Measurements from ENCODE around the gene PRKCH. TPM values are rescaled to one million over a fixed set of nuclear protein-coding genes. Genes with fewer than 3 reads are reported as not detected.

The PRKCH gene
- polyA plus RNA-seq, 6 donors from 2014 or later: 0.59 to 2.8 (median 2.1) TPM

DNA sequence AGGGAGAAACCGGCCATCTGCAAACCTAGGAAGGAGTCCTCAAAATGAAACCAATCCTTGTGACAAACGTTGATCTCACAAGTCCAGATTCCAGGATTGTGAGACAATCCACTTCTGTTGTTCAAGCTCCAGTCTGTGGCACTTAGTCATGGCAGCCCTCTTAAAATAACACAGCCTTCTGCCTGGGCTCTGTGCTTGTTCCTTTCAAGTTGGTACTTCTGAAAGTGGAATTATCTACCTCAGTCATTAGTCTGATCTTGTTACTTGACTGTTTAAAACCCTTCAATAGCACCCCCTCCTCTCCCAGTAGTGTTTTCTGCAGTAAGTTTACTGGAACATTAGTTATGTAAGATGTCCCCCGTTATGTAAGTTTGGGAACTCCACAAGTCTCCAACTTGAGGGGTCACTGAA, 263.0 kb downstream of the PRKCH start:
- Mint-ChIP-seq H3K4me3 (no peak overlapping the region), H3K27me3 (no peaks in the 10 kb centered on the region), H3K36me3 (no peaks in the 10 kb centered on the region), H3K27ac (no peak overlapping the region), H3K4me1 (peaks cover 13 to 27% (median 22%) of the 10 kb centered on the region in 3 donors), H3K9me3 (no peaks in the 10 kb centered on the region)
- no peak for DNase-seq
- no peak for ATAC-seq (ENCODE audit: low read depth in 2 of 2)

DNA sequence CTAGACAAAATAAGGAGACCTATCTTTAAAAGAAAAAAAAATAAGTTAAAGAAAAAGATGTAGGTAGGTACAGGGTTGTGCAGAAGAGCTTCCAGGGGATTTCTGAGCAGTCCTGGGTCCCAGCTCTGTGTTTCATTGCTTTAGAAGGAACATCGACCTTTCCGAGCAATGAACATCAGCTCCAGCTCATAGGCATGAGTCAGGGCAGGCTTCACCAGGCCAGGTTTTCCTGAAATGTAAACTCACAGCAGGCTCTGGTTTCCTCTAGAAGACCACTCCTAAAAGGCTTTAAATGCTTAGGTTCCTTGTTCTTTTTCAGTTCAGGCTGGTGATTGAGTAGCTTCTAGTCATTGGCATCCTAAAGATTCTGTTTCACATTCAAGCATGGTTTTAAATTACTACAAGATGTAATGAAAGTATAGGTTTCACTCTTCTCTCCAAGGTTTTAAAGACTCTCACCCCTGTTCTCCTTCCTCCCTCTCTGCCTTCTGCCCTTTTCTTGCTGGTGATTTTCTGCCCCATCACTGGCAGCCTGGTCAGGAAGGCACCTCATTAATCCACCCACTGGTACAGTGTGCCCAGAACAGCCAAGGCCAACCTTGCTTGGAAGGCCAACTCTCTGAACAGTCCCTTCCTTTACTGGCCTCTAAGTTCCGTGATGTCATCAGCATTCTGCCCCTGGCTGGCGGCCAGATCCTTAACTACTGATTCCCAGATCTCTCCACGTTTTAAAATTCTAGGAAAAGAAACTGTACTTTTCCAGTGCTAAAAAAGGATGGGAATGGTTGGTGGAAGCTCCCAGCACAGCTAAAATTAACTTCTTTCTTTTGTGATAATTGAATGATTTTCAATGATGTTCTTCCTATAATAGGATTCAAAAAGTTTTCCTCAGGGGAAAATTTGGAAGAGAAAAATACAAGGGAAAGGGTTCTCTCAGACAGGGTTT, 264.5 kb downstream of the PRKCH start:
- peak overlapping the region in 4 of 6 donors; percentile 22 to 87 (median 82) for H3K27ac Mint-ChIP-seq

DNA sequence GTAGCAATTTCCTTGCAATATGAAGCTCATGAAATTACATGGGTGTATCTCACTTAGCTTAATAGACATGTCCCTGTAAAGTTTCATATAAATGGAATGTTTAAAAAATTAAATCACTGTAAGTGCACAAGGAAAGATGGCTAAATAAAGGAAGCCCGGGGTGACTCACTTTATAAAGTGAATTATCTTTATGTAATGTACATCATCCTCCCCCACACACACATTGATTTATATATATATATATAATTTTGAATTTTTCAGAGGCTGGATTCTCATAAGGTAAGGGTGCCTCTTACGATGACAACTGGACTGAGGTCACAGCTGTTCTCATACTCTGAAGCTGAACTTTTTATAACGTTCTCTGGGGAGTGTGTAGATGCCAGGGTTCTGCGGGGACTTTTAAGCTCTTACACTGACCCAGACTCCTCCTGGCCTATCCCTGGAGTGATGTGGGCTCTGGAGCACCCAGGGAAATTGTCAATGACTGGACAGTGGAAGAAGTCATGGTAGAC, 265.2 kb downstream of the PRKCH start:
- H3K9me3 Mint-ChIP-seq: no peaks in the 10 kb centered on the region
- peak overlapping the region in 4 of 6 donors; percentile 36 to 78 (median 61) for H3K27ac Mint-ChIP-seq
- ATAC-seq (ENCODE audit: low read depth in 2 of 2): no peak
- H3K4me1 Mint-ChIP-seq: peaks cover 15 to 43% (median 37%) of the 10 kb centered on the region in 3 donors
- no peaks in the 10 kb centered on the region for H3K36me3 Mint-ChIP-seq
- no peak overlapping the region for H3K4me3 Mint-ChIP-seq
- H3K27me3 Mint-ChIP-seq: no peaks in the 10 kb centered on the region
- no peak for DNase-seq

More for the DNA sequence above, 264.5 kb downstream of the PRKCH start:
- H3K4me3 Mint-ChIP-seq: peak overlapping the region in 1 of 8 donors; percentile 44
- no peaks in the 10 kb centered on the region for H3K9me3 Mint-ChIP-seq
- H3K36me3 Mint-ChIP-seq: no peaks in the 10 kb centered on the region
- ATAC-seq (ENCODE audit: low read depth in 2 of 2): no peak
- H3K27me3 Mint-ChIP-seq: no peaks in the 10 kb centered on the region
- peaks cover 15 to 42% (median 36%) of the 10 kb centered on the region in 3 donors for H3K4me1 Mint-ChIP-seq
- no peak for DNase-seq

DNA sequence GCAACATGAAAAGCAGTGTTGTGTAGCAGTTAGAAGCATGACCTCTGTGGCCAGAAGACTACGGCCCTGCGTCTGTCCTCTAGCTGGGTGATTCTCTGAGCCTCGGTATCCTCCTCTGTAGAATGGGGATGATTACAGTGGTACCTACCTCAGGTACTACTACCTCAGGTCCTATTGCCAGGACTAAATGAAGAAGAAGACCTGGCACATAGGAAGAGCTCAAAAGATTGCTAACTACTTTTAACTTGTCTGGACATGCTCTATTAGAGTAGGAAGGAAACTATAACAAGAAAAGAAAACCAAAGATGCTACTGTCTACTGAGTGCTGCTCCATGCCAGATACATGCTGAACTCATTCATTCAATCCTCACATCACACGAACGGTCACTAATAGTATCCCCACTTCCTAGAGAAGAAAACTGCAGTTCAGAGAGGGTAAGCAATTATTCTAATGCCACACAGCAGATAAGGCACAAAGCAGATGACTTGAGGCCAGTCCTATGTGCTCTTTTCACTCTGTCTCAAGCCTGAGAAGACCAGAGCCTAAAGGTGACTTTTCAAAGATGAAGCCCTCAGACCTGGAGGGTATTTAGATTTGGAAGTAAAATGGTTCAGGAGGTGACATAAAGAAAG, 265.8 kb downstream of the PRKCH start:
- H3K27ac Mint-ChIP-seq: peak overlapping the region in 2 of 6 donors; percentile 36 to 71

DNA sequence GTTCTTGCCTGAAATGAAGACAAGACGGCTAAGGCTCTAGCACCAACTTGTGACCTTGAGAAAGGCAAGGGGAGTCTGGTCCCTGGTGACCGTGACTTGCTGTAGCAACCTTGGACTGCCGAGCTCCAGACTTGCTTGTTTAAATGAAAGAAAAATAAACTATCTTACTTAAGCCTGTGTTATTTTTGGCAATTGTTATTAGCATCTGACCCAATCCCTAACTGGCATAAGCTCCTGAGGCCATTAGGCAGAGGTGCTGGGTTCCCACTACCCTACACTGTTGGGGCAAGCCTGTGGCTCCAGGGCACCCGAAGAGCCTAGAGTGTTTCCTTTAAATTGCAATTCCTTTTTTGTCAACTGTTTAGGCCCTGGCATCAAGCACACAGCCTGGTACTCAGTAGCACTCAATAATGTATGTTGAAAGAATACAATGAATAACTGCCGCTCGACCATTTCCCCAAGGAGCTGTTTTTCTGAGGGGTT, 267.1 kb downstream of the PRKCH start:
- Mint-ChIP-seq H3K4me1 (peaks cover 15 to 43% (median 29%) of the 10 kb centered on the region in 3 donors), H3K36me3 (no peaks in the 10 kb centered on the region), H3K27me3 (no peaks in the 10 kb centered on the region), H3K9me3 (no peaks in the 10 kb centered on the region), H3K27ac (peak overlapping the region in 1 of 6 donors; percentile 85), H3K4me3 (no peak overlapping the region)
- DNase-seq (no peak), ATAC-seq (ENCODE audit: low read depth in 2 of 2) (no peak)

More for the DNA sequence above, 265.8 kb downstream of the PRKCH start:
- H3K9me3 Mint-ChIP-seq: no peaks in the 10 kb centered on the region
- H3K36me3 Mint-ChIP-seq: no peaks in the 10 kb centered on the region
- H3K4me1 Mint-ChIP-seq: peaks cover 15 to 43% (median 37%) of the 10 kb centered on the region in 3 donors
- no peak overlapping the region for H3K4me3 Mint-ChIP-seq
- no peak for DNase-seq
- no peaks in the 10 kb centered on the region for H3K27me3 Mint-ChIP-seq
- no peak for ATAC-seq (ENCODE audit: low read depth in 2 of 2)

DNA sequence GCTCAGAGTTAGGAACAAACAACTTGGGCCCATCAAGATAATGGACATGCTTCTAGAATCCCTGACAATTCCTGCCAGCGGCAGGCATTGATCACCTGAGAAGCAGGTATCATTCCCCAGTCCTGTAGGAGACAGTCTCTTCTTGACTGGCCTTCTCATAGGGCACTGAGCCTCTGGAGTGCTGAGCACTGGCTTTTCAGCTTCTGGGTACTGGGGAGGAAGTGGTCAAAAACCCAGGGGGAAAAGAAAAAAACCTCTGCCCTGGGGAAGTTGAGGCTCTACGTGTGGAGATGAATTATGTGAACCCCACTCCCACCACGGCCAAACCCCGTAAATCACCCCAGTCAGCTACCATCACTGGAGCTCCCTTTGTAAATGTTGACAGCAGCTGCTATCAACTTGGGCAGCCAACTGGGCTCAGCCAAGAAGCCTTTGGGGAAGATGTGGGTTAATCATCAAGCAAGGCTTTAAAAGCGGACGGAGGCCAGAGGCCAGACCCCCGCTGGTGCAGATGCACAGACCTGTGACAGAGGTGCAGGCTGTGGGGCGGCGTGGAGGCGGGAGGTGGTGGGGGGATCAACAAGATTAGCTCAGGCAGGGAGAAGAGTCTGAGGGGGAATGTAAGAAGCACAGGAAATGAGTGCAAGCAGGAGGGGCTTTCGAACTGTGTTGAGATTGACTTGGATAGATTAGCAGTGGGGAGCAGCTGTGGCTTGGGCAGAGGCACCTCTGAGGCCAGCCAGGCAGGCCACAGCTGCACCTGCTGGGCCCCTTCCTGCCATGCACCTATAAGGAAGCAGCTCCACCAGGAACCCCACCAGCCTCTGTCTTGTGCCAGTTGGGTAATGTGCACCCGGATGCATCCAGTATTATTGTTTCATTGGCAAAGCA, 268.6 kb downstream of the PRKCH start:
- no peaks in the 10 kb centered on the region for H3K9me3 Mint-ChIP-seq
- peak overlapping the region in 1 of 6 donors; percentile 32 for H3K27ac Mint-ChIP-seq
- no peaks in the 10 kb centered on the region for H3K36me3 Mint-ChIP-seq
- DNase-seq (no peak), ATAC-seq (ENCODE audit: low read depth in 2 of 2) (peak in 1 of 2 donors; percentile 23)
- no peaks in the 10 kb centered on the region for H3K27me3 Mint-ChIP-seq
- H3K4me3 Mint-ChIP-seq: peak overlapping the region in 2 of 8 donors; percentile 23 to 42
- H3K4me1 Mint-ChIP-seq: peaks cover 15 to 43% (median 29%) of the 10 kb centered on the region in 3 donors

DNA sequence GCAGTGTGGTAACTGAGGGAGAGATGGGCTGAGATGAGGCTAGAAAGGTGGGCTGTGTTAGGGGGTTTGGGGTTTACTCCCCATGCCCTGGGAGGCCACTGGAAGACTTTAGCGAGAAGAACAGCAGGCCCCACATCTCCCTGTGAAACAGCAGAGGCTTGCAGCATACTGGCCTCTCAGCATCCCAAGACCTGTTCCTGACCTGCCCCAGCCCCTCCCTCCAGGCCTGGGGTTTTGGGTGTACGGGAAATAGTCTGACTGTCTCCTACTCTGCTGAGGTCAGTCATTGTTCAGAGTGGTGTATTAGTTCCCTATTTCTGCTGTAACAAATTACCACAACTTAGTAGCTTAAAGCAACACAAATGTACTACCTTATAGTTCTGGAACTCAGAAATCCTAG, 270.5 kb downstream of the PRKCH start:
- DNase-seq (no peak), ATAC-seq (ENCODE audit: low read depth in 2 of 2) (no peak)
- Mint-ChIP-seq H3K9me3 (no peaks in the 10 kb centered on the region), H3K27ac (peak overlapping the region in 1 of 6 donors; percentile 16), H3K36me3 (no peaks in the 10 kb centered on the region), H3K4me1 (peaks cover 14 to 39% (median 22%) of the 10 kb centered on the region in 3 donors), H3K27me3 (no peaks in the 10 kb centered on the region), H3K4me3 (no peak overlapping the region)

DNA sequence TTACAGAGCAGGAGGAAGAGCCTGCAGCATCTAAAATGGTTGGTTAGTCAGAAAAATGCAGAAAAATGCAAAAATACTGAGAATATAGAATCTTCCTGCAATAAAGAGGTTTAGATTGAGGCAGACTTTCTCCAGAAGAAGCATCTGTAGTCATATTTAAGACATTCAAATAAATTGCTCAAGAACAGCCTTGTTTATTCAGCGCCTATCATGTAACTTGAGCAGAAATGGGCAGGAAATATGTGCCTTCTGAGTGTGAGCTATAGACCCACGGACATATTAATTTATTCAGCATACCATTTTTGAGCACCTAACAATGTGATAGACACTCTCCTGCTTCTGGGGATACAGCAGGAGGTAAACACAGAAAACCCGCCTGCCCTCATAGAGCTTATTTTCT, 272.0 kb downstream of the PRKCH start:
- ATAC-seq (ENCODE audit: low read depth in 2 of 2) (no peak), DNase-seq (no peak)
- Mint-ChIP-seq H3K27me3 (no peaks in the 10 kb centered on the region), H3K9me3 (no peaks in the 10 kb centered on the region), H3K36me3 (no peaks in the 10 kb centered on the region), H3K4me3 (no peak overlapping the region), H3K4me1 (peaks cover 9 to 26% (median 18%) of the 10 kb centered on the region in 3 donors), H3K27ac (no peak overlapping the region)

DNA sequence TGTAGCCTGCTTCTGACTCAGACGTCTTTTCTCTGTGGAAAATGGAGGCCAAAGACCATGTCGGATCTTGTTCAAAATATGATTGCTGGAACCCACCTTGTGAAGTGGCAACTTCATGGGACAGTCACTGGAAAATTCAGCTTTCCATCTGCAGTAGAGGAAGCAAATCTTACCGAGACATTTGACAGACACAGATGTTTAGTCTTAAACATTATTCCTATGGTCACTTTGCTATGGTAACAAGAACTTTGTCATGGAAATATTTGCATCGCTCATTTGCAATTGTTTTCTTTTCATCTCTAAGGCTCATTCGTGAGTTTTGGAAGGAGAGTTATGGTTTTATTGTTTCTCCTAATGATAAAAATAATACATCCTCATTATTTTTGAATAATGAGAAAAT, 275.6 kb downstream of the PRKCH start:
- no peak overlapping the region for H3K27ac Mint-ChIP-seq
- H3K27me3 Mint-ChIP-seq: no peaks in the 10 kb centered on the region
- H3K4me1 Mint-ChIP-seq: peaks cover 14 to 19% (median 15%) of the 10 kb centered on the region in 3 donors
- no peaks in the 10 kb centered on the region for H3K36me3 Mint-ChIP-seq
- ATAC-seq (ENCODE audit: low read depth in 2 of 2) (no peak), DNase-seq (no peak)
- no peaks in the 10 kb centered on the region for H3K9me3 Mint-ChIP-seq
- no peak overlapping the region for H3K4me3 Mint-ChIP-seq

DNA sequence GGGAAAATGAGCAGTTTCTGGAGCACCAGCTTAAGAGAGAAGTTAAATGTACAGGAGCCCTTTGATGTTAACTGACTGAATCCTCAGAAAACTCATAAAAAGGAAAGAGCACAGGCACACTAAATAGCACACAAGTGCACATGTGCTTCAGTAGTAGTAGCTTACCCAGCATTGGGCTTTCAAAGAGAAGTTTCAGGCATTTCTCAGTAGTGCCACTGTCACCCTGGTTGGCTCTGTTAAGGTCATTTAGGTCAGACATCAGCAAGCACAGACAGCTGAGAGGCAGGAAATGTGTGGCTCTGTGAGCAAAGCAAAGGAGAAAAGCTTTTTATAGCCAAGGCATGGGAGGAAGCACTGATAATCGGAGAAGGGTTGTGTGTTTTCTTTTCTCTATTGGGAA, 277.6 kb downstream of the PRKCH start:
- peak overlapping the region in 3 of 6 donors; percentile 27 to 59 (median 33) for H3K27ac Mint-ChIP-seq
- no peaks in the 10 kb centered on the region for H3K9me3 Mint-ChIP-seq
- no peaks in the 10 kb centered on the region for H3K27me3 Mint-ChIP-seq

DNA sequence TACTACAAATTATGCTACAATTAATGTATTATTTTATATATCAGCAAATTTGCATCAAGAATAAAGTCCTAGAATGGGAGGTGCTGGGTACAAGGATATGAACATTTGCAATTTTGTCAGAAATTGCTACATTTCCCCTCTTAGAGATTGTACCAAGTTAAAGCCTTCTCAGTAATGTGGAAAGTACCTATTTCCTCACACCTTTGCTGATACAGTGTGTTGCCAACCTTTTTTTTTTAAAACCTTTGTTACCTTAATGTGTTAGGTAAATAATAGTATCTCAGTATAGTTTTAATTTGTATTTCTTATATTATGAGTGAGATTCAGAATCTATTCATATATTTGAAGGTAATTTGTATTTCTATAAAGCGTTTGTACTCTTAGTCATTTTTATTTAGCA, 278.6 kb downstream of the PRKCH start:
- Mint-ChIP-seq H3K9me3 (no peaks in the 10 kb centered on the region), H3K4me1 (peaks cover 24 to 29% (median 24%) of the 10 kb centered on the region in 3 donors), H3K36me3 (no peaks in the 10 kb centered on the region), H3K27me3 (no peaks in the 10 kb centered on the region), H3K4me3 (no peak overlapping the region), H3K27ac (no peak overlapping the region)
- DNase-seq: no peak
- no peak for ATAC-seq (ENCODE audit: low read depth in 2 of 2)

More for the DNA sequence above, 277.6 kb downstream of the PRKCH start:
- Mint-ChIP-seq H3K4me1 (peaks cover 24 to 29% (median 24%) of the 10 kb centered on the region in 3 donors), H3K4me3 (peak overlapping the region in 2 of 8 donors; percentile 12 to 59), H3K36me3 (no peaks in the 10 kb centered on the region)
- peak; percentile 33 to 48 for ATAC-seq (ENCODE audit: low read depth in 2 of 2)
- no peak for DNase-seq
